Activated CD8-positive, alpha-beta memory T cell treated with anti-CD3 and anti-CD28 coated beads for 48 hours (primary cell): ENCODE measurements around the gene WNT11.
"Not testable (repeated sequence)": the region's sequence is repeated elsewhere in the genome, so short reads cannot be mapped to it uniquely, and the experiment has no call there.

ENCODE experiments used
- DNase-seq, 3 experiments: peaks; one replicate each; pipeline ENCODE4 v3.0.0-alpha.2; 2020; ENCODE audit warnings: low read depth in 2 of 3, low spot score in 2 of 3

Gene WNT11

GRCh38 chr11:76203937-76204336 lies 2.4 kb downstream of the WNT11 start:
- no peak for DNase-seq

DNA sequence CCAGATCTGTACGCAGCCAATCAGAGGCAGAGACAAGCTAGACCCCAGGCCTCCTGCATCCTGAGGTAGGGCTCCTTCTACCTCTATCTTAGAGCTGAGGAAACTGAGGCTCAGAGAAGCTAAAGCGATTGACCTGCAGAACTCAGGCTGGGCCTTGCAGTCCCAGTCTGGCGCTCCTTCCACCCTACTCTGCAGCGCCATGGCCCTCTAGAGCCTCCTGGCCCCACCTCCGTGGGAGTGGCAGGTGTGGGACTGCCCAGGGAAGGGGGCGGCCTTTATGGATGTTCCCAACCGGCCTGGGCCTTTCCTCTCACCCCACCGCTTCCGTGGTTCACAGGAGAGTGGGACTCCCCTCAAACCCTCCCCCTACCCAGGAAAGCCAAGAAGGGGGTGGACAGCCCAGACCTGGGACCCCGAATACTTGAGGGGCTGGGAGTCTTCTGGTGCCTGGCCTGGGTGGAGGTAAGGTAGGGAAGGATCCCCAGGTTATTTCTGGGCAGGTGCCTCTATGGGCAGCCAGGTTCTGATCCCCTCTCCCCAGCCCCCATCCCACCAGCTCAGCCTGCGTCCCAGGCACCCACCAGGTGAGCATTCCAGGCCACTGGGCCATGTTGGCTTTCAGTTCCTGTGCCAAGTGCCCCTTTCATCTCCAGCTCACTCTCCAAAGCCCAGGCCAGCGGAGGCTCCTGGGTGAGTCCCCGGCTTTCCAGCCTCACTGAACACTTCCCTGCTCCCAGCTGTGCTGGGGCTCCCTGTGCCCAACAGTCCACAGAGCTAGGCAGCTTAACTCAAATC lies 3.0 kb downstream of the WNT11 start:
- DNase-seq = no peak

GRCh38 chr11:76201672-76202412 lies 4.5 kb downstream of the WNT11 start:
- no peak for DNase-seq

GRCh38 chr11:76201056-76201455 lies 5.2 kb downstream of the WNT11 start:
- no peak for DNase-seq

- DNase-seq = no peak
Observed at GRCh38 chr11:76200006-76200940, 6.0 kb downstream of the WNT11 start.

GRCh38 chr11:76198691-76199090 lies 7.6 kb downstream of the WNT11 start:
- not testable (repeated sequence) for DNase-seq

DNA sequence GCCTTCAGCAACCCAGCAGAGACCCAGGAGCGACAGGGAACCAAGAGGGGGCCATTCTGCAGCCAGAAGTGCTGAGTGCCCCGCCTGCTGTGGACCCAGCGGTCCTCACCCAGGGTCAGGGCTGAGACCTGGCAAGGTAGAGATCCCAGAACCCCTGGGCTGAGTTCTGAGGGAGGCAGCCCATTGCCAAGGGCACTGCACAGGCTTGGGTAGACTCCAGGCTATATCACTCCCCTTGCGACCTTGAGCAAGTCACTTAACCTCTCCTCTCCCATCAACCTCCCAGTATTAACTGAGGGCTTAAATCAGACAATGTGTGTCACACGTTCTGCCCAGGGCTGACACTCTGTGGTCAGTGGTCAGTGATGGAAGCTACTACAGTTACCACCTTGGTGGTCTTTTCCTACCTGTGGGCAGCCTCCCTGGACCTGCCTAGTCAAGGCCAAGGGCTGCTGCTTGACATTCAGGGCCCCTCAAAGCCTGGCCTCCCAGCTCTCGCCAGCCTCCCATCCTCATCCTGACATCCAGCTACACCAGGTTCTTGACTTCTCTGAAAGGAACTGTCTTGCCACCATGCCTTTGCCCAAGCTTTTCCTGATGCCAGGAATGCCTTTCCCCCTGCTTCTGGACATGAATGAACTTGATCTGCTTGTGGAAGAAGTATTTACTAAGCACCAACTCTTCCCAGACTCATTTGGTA lies 8.2 kb downstream of the WNT11 start:
- DNase-seq = no peak

- DNase-seq = no peak
Observed at GRCh38 chr11:76197332-76197731, 9.0 kb downstream of the WNT11 start.

GRCh38 chr11:76196849-76197248 lies 9.5 kb downstream of the WNT11 start:
- no peak for DNase-seq

DNA sequence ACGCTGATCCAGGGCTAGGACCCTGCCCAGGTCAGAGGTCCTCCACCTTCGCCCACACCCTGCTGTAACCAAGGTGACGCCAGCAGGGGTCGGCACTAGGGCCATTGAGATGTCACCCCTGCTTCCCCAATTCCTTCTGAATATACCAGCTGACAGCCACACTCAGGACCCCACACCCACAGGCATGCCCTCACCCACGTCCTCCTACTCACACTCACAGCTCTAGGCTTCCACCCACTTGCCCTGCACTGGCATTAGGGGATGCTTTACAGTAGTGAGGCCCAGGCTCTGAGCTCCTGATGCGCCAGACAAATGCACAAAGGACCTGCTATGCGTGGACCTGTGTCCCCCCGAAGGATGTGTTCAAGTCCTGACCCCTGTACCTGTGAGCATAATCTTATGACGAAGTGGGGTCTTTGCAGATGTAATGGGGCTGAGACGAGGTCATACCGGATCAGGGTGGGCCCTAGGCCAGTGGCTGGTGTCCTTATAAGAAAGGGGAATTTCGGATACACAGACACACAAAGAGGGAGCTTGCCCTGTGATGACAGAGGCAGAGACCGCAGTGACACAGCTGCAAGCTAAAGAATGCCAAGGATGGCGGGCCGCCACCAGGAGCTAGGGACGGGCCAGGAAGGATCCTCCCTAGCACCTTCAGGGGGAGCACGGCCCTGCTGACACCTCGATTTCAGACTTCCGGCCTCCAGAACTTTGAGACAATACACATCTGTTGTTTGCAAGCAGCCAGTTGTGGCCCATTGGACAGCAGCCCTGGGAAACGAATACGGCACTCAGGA lies 11.2 kb downstream of the WNT11 start:
- DNase-seq = no peak

GRCh38 chr11:76193219-76193618 lies 13.1 kb downstream of the WNT11 start:
- no peak for DNase-seq

GRCh38 chr11:76190376-76190775 lies 15.9 kb downstream of the WNT11 start:
- no peak for DNase-seq

- no peak for DNase-seq
Observed at GRCh38 chr11:76189682-76190081, 16.6 kb downstream of the WNT11 start.

DNA sequence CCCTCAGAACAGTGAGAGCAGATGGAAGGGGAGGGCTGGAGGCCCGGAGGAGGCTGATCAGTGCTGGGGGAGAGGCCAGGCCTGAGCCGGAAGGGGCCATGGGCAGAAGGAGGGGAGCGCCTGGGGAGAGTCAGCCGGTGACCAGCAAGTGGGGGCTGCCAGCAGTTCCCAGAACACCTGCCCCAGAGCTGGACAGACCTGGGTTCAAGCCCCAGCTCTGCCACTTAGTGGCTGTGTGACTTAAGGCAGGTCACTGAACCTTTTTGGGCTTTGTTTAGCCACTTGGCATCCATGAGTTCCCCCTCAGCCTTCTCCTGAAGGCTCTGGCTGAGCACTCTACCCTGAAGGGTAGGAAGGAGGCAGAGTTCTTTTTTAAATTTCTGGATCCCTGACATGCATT lies 17.4 kb downstream of the WNT11 start:
- DNase-seq = no peak

DNA sequence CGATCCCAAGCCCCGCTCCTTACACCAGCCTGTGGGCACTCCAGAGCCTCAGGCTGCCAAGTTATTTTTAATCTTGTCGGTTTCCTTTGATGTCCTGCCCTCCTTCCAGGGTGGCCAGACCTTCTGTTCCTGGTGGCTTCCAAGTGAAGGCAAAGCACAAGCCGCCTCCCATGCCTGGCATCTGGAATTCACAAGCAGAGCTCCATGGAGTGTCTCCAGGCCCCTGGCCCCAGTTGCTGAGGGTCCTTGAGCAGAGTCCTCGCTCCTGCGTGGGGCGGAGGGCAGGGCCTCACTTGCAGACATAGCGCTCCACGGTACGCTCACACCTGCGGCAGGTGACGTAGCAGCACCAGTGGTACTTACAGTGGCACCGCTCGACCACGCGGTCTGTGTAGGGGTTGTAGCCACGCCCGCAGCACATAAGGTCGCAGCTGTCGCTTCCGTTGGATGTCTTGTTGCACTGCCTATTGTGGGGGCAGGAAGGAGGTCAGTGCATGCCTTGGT lies 19.5 kb downstream of the WNT11 start:
- DNase-seq = no peak

GRCh38 chr11:76185931-76186401 lies 20.3 kb downstream of the WNT11 start:
- no peak for DNase-seq

DNA sequence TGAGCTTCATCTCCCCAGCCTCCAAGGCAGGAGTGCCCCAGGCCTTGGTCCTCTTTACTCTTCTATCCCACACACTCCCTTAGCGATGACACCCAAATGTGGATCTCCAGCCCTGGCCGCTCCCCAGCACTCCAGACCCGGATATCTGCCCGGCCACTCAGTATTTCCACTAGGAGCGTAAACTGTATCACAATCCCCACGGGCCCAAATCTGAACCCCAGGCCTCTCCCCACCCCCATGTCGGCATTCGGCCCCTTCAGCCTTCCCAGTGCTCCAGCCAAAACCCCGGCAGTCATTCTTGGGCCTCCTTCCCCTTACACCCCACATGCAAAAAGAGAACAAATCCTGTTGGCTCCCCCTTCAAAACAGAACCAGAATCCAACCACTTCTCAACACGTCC lies 20.8 kb downstream of the WNT11 start:
- no peak for DNase-seq

GRCh38 chr11:76184551-76184993 lies 21.7 kb downstream of the WNT11 start:
- no peak for DNase-seq

DNA sequence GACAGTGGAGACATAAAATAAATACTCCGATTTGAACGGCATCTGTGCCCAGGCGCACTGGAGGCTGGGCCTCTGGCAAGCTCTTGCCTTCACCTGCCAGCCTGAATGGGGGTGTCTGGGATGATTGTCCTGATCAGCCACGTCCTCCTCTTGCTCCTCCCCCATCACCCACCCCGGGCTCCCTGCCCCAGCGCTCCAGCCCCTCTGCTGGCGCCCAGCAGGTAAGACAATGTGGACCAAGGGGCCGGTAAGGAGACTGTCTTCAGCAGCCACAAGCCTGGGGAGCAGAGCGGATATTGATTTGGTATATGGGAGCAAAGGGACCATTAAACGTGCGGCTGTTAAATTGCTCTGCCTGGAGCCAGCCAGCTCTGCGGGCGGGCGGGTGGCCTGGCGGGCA lies 24.9 kb downstream of the WNT11 start:
- no peak for DNase-seq

- DNase-seq = no peak
Observed at GRCh38 chr11:76179147-76179546, 27.2 kb downstream of the WNT11 start.
